ENCODE data around the gene RSBN1L. TPM values are rescaled to one million over a fixed set of nuclear protein-coding genes. Genes with fewer than 3 reads are reported as not detected.

RSBN1L gene
- total and polyA plus RNA-seq, 2 of the 8 experiments (the other 6 are each of a cell fraction or from before 2014, with no cell fraction given) = 4.1 to 22.1 TPM

DNA sequence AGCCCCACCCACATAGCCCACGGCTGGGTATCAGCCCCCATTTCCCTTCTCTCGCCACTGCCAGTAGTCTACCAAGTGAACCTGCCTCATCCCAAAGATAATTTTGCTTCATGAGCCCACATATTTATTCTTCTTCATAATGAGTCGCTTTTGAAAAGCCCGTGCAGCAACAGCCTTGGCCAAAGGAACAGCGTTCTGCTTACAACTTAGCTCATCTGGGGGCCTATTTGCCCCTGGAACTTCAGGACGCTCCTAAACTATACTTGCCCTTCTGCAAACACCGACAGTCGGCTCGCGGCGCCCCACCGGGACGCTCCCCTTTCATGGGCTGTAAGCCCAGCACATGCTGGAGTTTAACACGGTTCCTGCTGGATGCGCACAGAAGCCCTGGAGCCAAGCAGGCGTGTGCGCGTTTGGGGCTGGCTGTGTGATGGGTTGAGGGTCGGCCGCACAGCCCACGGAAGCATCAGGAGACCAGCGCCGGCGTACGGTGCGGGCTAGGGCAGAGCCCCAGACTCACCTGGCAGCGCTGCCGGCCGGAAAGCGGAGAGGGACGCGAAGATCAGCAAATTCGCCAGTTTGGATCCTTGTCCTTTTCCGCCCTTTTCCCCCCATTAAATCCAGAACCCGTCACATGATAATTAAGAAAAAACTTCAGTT, 101.6 kb downstream of the RSBN1L start (continued):
- TF ChIP-seq CEBPB (IDR thresholded peaks at IDR 0.05; ENCODE audit: low read depth, low read length) (no peak), SAP30 (IDR thresholded peaks at IDR 0.05; ENCODE audit: insufficient read depth, insufficient replicate concordance, low read length) (peak; percentile 56), FOSL1 (IDR thresholded peaks at IDR 0.05; ENCODE audit: insufficient read depth, low read depth, low read length) (no peak), SIRT6 (IDR thresholded peaks at IDR 0.05; ENCODE audit: low read length) (no peak), POU5F1 (IDR thresholded peaks at IDR 0.05; ENCODE audit: low read depth, low read length) (no peak), NRF1 (IDR thresholded peaks at IDR 0.05; ENCODE audit: low read depth, low read length) (no peak), EGR1 (IDR thresholded peaks at IDR 0.05; ENCODE audit: borderline replicate concordance, low read depth, low read length) (no peak), RFX5 (IDR thresholded peaks at IDR 0.05; ENCODE audit: borderline replicate concordance, low read depth, low read length) (no peak), CREB1 (IDR thresholded peaks at IDR 0.05) (no peak), SIN3A (conservative IDR thresholded peaks at IDR 0.05 in 1 of 2, IDR thresholded peaks at IDR 0.05 in 1 of 2; ENCODE audit: low read depth in 1 of 2, low read length in 2 of 2) (peak; percentile 58 to 93; a peak in 3 of 4 replicates), CBX8 (IDR thresholded peaks at IDR 0.05; ENCODE audit: borderline replicate concordance, low read depth, low read length) (no peak), HDAC6 (IDR thresholded peaks at IDR 0.05; ENCODE audit: low read depth, low read length) (no peak), GABPA (IDR thresholded peaks at IDR 0.05; ENCODE audit: borderline replicate concordance, insufficient read depth, low read length) (no peak), KDM1A (IDR thresholded peaks at IDR 0.05; ENCODE audit: borderline replicate concordance, low read length) (no peak), ASH2L (IDR thresholded peaks at IDR 0.05; ENCODE audit: low read length) (peak; percentile 62)

Measured in H1 (cell line).